Hepatocyte (in vitro differentiated cells): ENCODE results near the gene ITGA11. TPM values are rescaled to one million over a fixed set of nuclear protein-coding genes. Genes with fewer than 3 reads are reported as not detected.

Experiments used
- DNase-seq: peaks from one replicate; pipeline ENCODE4 v3.0.0-alpha.2; 2016; ENCODE audit warnings: low spot score
- H2AFZ ChIP-seq: fragments of 200-600 bp; sonication (generic); 2 replicates; pipeline ENCODE4 v1.6.0; 2016; ENCODE audit warnings: antibody characterized with exemption, mild to moderate bottlenecking
- H3K27ac ChIP-seq: fragments of 200-600 bp; sonication (generic); 2 replicates; pipeline ENCODE4 v1.5.1; 2016; ENCODE audit warnings: mild to moderate bottlenecking
- H3K27me3 ChIP-seq: fragments of 200-600 bp; sonication (generic); 2 replicates; pipeline ENCODE4 v1.6.1; 2016
- H3K36me3 ChIP-seq: fragments of 200-600 bp; sonication (generic); replicated peaks from 2 replicates; pipeline ENCODE4 v1.5.1; 2016; ENCODE audit warnings: low read depth; ENCODE audit not compliant: insufficient read depth
- H3K4me1 ChIP-seq: fragments of 200-600 bp; sonication (generic); 2 replicates; pipeline ENCODE4 v1.5.1; 2016; ENCODE audit warnings: mild to moderate bottlenecking, moderate library complexity; ENCODE audit not compliant: insufficient read depth
- H3K4me2 ChIP-seq: fragments of 200-600 bp; sonication (generic); 2 replicates; pipeline ENCODE4 v1.6.0; 2016
- H3K4me3 ChIP-seq: fragments of 200-600 bp; sonication (generic); 2 replicates; pipeline ENCODE4 v1.5.1; 2016; ENCODE audit warnings: mild to moderate bottlenecking
- H3K79me2 ChIP-seq: fragments of 200-600 bp; sonication (generic); 2 replicates; pipeline ENCODE4 v1.6.0; 2017; ENCODE audit warnings: mild to moderate bottlenecking
- H3K9me2 ChIP-seq: fragments of 200-600 bp; sonication (generic); replicated peaks from 2 replicates; pipeline ENCODE4 v1.6.0; 2017; ENCODE audit warnings: mild to moderate bottlenecking; ENCODE audit not compliant: insufficient read depth
- H3K9me3 ChIP-seq: fragments of 200-600 bp; sonication (generic); 2 replicates; pipeline ENCODE4 v1.5.1; 2016; ENCODE audit warnings: low read depth, mild to moderate bottlenecking
- H4K20me1 ChIP-seq: fragments of 200-600 bp; sonication (generic); 2 replicates; pipeline ENCODE4 v1.6.0; 2016; ENCODE audit warnings: mild to moderate bottlenecking; ENCODE audit not compliant: insufficient read depth, poor library complexity, severe bottlenecking
- EZH2 ChIP-seq: fragments of 200-600 bp; sonication (generic); IDR thresholded peaks from 2 replicates; pipeline ENCODE4 v1.6.1; 2016; ENCODE audit warnings: antibody characterized with exemption, mild to moderate bottlenecking, borderline replicate concordance
- EZH2phosphoT487 ChIP-seq: fragments of 200-600 bp; sonication (generic); IDR thresholded peaks from one replicate; pipeline ENCODE4 v1.6.1; 2018; ENCODE audit warnings: antibody characterized with exemption, mild to moderate bottlenecking, low read depth, moderate library complexity; ENCODE audit not compliant: unreplicated experiment, severe bottlenecking
- WGBS: methylation state at CpG from one replicate; pipeline ENCODE4 v1.1.6; 2016; ENCODE audit warnings: low lambda C conversion rate; ENCODE audit errors: missing lambda C conversion rate; 5-methylcytosine and 5-hydroxymethylcytosine counted together
- polyA plus RNA-seq: library from polyadenylated mRNA; unstranded; fragments of >200 nt; fragmentation: Nextera tagmentation; extraction: Ambion mirVana; gene quantifications from 2 replicates; pipeline ENCODE4 v1.2.1, GENCODE V29; 2016
- total RNA-seq: library from RNA; depleted of rRNA; stranded (reverse); fragments of >200 nt; gene quantifications from 2 replicates; pipeline ENCODE4 v1.2.3, GENCODE V29; 2014
- TF ChIP-seq, protein P1 (sequence below): fragments of 200-600 bp; sonication (generic); IDR thresholded peaks from 2 replicates; pipeline ENCODE4 v1.5.1; 2016; ENCODE audit warnings: antibody characterized with exemption, mild to moderate bottlenecking; ENCODE audit not compliant: poor library complexity

ITGA11 gene
- total and polyA plus RNA-seq, 2 experiments from 2014 or later, result 9.7 to 19.6 TPM

DNA sequence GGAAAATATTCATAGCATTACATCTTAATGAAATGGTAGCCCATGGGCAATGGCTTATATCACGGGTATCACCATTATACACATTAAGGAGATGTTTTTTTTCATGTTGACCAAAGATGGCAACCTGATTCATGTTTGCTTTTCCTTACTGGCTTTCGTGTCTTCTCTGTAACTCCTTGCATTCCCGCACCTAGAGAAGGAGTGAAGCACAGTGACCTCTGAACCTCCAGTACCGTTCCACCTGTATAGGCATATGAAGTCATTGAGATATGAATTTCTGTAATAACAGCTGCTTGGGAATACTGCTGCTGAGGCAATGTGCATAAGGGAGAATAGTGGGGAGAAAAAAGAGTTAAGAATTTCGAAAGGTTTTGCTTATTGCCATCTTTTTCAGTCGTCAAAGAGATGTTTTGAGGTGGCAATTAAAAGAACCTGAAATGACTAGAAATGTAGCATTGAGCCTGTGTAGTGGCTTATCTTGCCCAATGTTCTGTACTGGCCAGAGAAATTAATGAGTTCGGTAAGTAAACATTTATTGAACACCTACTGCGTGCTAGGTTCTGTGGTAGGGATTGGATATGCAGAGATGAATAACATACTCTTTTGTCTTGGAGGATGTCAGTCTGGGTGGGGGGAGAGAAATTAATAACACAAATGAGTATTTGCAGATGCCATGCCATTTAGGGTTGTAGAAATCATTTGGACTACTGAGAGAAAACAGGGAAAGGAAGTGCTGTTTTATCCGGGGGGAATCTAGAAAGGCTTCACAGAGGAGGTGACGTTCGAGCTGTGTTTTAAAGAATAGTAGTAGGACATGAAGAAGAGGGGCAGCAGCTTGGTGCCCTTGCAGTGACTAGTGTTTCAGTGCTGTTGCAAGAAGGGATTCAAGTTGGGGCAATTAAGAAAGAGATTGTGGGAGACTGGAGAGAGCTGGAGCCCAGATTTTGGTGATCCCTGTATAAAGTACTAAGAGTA lies 151.9 kb downstream of the ITGA11 start:
- peak overlapping the region; percentile 80 for H3K4me3 ChIP-seq

DNA sequence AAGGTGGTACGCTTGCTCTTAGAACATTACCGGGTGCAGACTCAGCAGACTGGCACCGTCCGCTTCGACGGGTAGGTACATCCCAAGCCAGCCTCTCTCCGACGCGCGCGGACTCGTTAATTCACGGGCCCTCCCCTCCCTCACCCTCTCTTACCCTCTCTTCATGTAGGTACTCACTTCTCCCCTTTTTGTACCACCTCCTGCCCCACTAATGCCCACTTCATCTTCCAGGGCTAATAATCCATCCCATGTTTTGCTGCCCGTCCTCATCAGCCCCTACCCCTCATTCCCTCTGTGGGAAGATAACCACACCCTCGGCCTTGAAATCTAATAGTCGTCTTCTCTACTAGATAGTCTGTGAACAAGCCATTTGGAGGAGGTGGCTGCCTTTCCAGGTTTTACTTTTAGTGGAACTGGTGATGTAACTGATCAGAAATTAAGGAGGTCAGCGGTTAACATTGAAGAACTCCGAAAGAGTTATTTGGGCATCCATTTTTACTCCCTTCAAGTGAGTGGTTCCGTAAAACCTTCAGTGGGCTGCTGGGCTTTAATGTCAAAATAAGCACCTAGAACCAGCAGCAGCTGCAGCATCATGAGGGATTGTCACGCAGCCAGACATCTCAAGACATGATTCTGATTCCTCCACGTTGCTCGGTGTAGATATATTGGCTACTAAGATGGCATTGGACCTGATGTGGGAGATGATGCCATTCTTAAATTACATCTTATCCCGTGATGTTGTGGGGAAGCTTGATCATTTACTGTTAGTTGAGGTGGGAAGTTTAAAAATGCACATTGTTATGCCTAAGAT lies 153.2 kb downstream of the ITGA11 start:
- H3K9me3 ChIP-seq, result no peaks in the 10 kb centered on the region
- no peaks in the 10 kb centered on the region for H3K27me3 ChIP-seq
- peaks cover 34% of the 10 kb centered on the region for H3K4me1 ChIP-seq
- H3K4me2 ChIP-seq, result peak overlapping the region; percentile 73
- H2AFZ ChIP-seq, result peak overlapping the region; percentile 93
- H3K4me3 ChIP-seq, result peak overlapping the region; percentile 80
- no peak for TF ChIP-seq EZH2
- TF ChIP-seq, protein P1, sequence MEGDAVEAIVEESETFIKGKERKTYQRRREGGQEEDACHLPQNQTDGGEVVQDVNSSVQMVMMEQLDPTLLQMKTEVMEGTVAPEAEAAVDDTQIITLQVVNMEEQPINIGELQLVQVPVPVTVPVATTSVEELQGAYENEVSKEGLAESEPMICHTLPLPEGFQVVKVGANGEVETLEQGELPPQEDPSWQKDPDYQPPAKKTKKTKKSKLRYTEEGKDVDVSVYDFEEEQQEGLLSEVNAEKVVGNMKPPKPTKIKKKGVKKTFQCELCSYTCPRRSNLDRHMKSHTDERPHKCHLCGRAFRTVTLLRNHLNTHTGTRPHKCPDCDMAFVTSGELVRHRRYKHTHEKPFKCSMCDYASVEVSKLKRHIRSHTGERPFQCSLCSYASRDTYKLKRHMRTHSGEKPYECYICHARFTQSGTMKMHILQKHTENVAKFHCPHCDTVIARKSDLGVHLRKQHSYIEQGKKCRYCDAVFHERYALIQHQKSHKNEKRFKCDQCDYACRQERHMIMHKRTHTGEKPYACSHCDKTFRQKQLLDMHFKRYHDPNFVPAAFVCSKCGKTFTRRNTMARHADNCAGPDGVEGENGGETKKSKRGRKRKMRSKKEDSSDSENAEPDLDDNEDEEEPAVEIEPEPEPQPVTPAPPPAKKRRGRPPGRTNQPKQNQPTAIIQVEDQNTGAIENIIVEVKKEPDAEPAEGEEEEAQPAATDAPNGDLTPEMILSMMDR, result no peak
- H3K9me2 ChIP-seq, result no peaks in the 10 kb centered on the region
- peaks cover 37% of the 10 kb centered on the region for H4K20me1 ChIP-seq
- H3K79me2 ChIP-seq, result peaks cover 59% of the 10 kb centered on the region
- no peaks in the 10 kb centered on the region for H3K36me3 ChIP-seq
- peak overlapping the region; percentile 100 for H3K27ac ChIP-seq
- 3% methylated on average over 23 of the region's 23 CpGs for WGBS
- DNase-seq, result no peak

More for the DNA sequence above, 151.9 kb downstream of the ITGA11 start:
- H3K4me2 ChIP-seq, result peak overlapping the region; percentile 73
- no peaks in the 10 kb centered on the region for H3K27me3 ChIP-seq
- no peaks in the 10 kb centered on the region for H3K9me3 ChIP-seq
- H3K79me2 ChIP-seq, result peaks cover 72% of the 10 kb centered on the region
- H3K27ac ChIP-seq, result peak overlapping the region; percentile 100
- H3K36me3 ChIP-seq, result no peaks in the 10 kb centered on the region
- peaks cover 45% of the 10 kb centered on the region for H4K20me1 ChIP-seq
- H3K9me2 ChIP-seq, result no peaks in the 10 kb centered on the region
- WGBS, result 41% methylated on average over 11 of the region's 11 CpGs
- peaks cover 34% of the 10 kb centered on the region for H3K4me1 ChIP-seq
- H2AFZ ChIP-seq, result no peak overlapping the region
- TF ChIP-seq EZH2 (no peak), EZH2phosphoT487 (no peak)
- TF ChIP-seq, protein P1, result no peak
- DNase-seq, result no peak

DNA sequence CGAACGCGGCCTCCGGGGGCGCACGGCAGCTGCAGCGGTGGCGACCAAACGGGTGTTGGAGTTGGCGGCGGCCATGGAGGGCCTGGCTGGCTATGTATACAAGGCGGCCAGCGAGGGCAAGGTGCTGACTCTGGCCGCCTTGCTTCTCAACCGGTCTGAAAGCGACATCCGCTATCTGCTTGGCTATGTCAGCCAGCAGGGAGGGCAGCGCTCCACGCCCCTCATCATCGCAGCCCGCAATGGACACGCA lies 153.7 kb downstream of the ITGA11 start:
- H3K27me3 ChIP-seq, result no peaks in the 10 kb centered on the region
- H3K79me2 ChIP-seq, result peaks cover 54% of the 10 kb centered on the region
- H3K4me1 ChIP-seq, result peaks cover 34% of the 10 kb centered on the region
- H3K9me2 ChIP-seq, result no peaks in the 10 kb centered on the region
- H3K9me3 ChIP-seq, result no peaks in the 10 kb centered on the region
- H3K4me2 ChIP-seq, result peak overlapping the region; percentile 73
- no peak for DNase-seq
- H3K4me3 ChIP-seq, result peak overlapping the region; percentile 80
- H4K20me1 ChIP-seq, result peaks cover 37% of the 10 kb centered on the region
- peak overlapping the region; percentile 100 for H3K27ac ChIP-seq
- WGBS, result under 1% methylated on average over 22 of the region's 22 CpGs
- no peaks in the 10 kb centered on the region for H3K36me3 ChIP-seq
- H2AFZ ChIP-seq, result peak overlapping the region; percentile 93
- TF ChIP-seq, protein P1, result peak; percentile 36
- no peak for TF ChIP-seq EZH2
